ENCODE results near the gene CXCR5. TPM values are rescaled to one million over a fixed set of nuclear protein-coding genes. Genes with fewer than 3 reads are reported as not detected.
A peak's percentile ranks its signal among the peaks of the same experiment; 100 is the strongest.

Gene CXCR5
- total and polyA plus RNA-seq, 10 of the 15 experiments (the other 5 are each of a cell fraction or from before 2014, with no cell fraction given): 0.03 to 0.63 (median 0.25) TPM

DNA sequence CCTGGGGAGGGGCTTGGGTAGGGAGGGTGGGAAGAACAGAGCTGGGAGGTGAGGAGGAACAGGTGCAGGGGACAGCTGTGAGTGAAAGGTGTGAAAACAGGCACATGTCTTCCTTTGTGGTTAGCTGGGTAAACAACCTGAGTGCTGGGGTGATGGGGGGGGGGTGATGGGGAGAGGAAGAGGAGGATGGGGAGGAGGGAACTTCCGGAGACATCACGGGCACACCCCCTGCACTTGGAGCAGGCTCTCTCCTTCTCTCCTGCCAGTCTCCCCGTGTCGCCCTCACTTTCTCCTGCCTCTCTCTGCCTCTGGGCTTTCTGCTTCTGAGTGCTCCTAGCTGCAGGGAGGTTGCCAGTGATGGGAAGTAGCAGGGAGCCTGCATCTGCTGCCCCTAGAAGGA lies 8.8 kb downstream of the CXCR5 start:
- ChIA-PET SMC1A (ENCODE audit: uncharacterized antibody, unreplicated experiment) (interaction anchor here (0.7 to 1.6 kb wide), 4 partner anchors 9 to 103 kb away, joined by 5 to 6 read pairs (median 5); partner anchors contain the start of gene CXCR5), CTCF (interaction anchor here (0.9 to 1.0 kb wide), 2 partner anchors 19 to 37 kb away, joined by 3 read pairs; no protein-coding TSS in a partner anchor), POLR2A (interaction anchor here (0.6 to 2.0 kb wide), 5 partner anchors 9 to 314 kb away, joined by 3 to 12 read pairs (median 8); partner anchors contain the start of gene CXCR5), RAD21 (ENCODE audit: unreplicated experiment) (interaction anchor here (0.6 to 2.4 kb wide), 11 partner anchors 9 to 885 kb away, joined by 3 to 12 read pairs (median 4); partner anchors contain the start of genes CXCR5 and DDX6)
- H3K27ac ChIP-seq (ENCODE audit: control insufficient read depth, insufficient read depth): no peak overlapping the region
- H3K4me1 ChIP-seq (ENCODE audit: control insufficient read depth, insufficient read depth, low read length): peaks cover 48% of the 10 kb centered on the region
- peak; percentile 25 for ATAC-seq
- FAIRE-seq: no peak
- H3K27me3 ChIP-seq (replicated peaks in 1 of 2; ENCODE audit: control insufficient read depth in 2 of 2, insufficient read depth in 2 of 2, low read length in 1 of 2): no peaks in the 10 kb centered on the region; a peak in 2 of 4 replicates
- H3K79me2 ChIP-seq (ENCODE audit: control insufficient read depth, insufficient read depth, low read length): no peaks in the 10 kb centered on the region
- intact Hi-C loops (cut with micrococcal nuclease; ENCODE audit: unreplicated experiment): no loop called here
- 0% methylated on average over 4 of the region's 4 CpGs for WGBS (ENCODE audit: insufficient coverage, insufficient replicate concordance, low lambda C conversion rate, missing lambda C conversion rate)
- no TSS peak for BruUV-seq (replicated peaks)
- H3K4me3 ChIP-seq: no peak overlapping the region
- no peaks in the 10 kb centered on the region for H4K20me1 ChIP-seq (ENCODE audit: control insufficient read depth, insufficient read depth)
- no peaks in the 10 kb centered on the region for H3K9me3 ChIP-seq (replicated peaks; ENCODE audit: control insufficient read depth, insufficient read depth, low read length)
- no peaks in the 10 kb centered on the region; a peak in 1 of 4 replicates for H3K36me3 ChIP-seq (ENCODE audit: control insufficient read depth in 2 of 2, insufficient read depth in 2 of 2, low read length in 1 of 2)
- H2AFZ ChIP-seq (ENCODE audit: control insufficient read depth, low read depth, low read length): no peak overlapping the region
- no peak overlapping the region for H3K9ac ChIP-seq (ENCODE audit: control insufficient read depth, insufficient read depth, low read length)
- no peak for DNase-seq (ENCODE audit: low read depth, low spot score)
- in situ Hi-C loops (cut with MboI): no loop called here
- H3K4me2 ChIP-seq (ENCODE audit: control insufficient read depth, insufficient read depth): peak overlapping the region; percentile 41
- TF ChIP-seq IKZF2 (IDR thresholded peaks at IDR 0.05) (peak; percentile 39 to 57; a peak in 2 of 4 replicates), CREB1 (IDR thresholded peaks at IDR 0.05; ENCODE audit: low read depth) (no peak), RUNX3 (IDR thresholded peaks at IDR 0.05; ENCODE audit: low read length) (peak; percentile 78), TCF12 (IDR thresholded peaks at IDR 0.05; ENCODE audit: low read depth, low read length) (peak; percentile 93), ZZZ3 (IDR thresholded peaks at IDR 0.05; ENCODE audit: control insufficient read depth, insufficient read length, low read depth) (no peak), BHLHE40 (IDR thresholded peaks at IDR 0.05; ENCODE audit: borderline replicate concordance in 1 of 2, low read depth in 2 of 2, low read length in 1 of 2) (peak; percentile 78 to 85; a peak in 2 of 4 replicates), TCF3 (IDR thresholded peaks at IDR 0.05; ENCODE audit: borderline replicate concordance, insufficient read depth, low read depth, low read length) (peak; percentile 83; the same call in 1 of the 2 replicates), ATF7 (IDR thresholded peaks at IDR 0.05; ENCODE audit: low read depth) (0 out of 2 replicates have a peak, but pooled peaks have one; percentile 21), MEF2B (IDR thresholded peaks at IDR 0.05; ENCODE audit: partially characterized antibody, poor library complexity, severe bottlenecking) (no peak), EP300 (IDR thresholded peaks at IDR 0.05; ENCODE audit: borderline replicate concordance in 1 of 2, control insufficient read depth in 1 of 2, low read depth in 2 of 2, low read length in 2 of 2) (peak in 1 of 2 experiments; percentile 50; a peak in 1 of 4 replicates), POLR2A (IDR thresholded peaks at IDR 0.05; ENCODE audit: low read depth, low read length) (peak; percentile 42; the same call in 1 of the 2 replicates), NFYA (IDR thresholded peaks at IDR 0.05; ENCODE audit: borderline replicate concordance, low read depth, low read length) (no peak), MXI1 (IDR thresholded peaks at IDR 0.05; ENCODE audit: low read depth, low read length) (0 out of 2 replicates have a peak, but pooled peaks have one; percentile 42)
- TF ChIP-seq, protein P1, sequence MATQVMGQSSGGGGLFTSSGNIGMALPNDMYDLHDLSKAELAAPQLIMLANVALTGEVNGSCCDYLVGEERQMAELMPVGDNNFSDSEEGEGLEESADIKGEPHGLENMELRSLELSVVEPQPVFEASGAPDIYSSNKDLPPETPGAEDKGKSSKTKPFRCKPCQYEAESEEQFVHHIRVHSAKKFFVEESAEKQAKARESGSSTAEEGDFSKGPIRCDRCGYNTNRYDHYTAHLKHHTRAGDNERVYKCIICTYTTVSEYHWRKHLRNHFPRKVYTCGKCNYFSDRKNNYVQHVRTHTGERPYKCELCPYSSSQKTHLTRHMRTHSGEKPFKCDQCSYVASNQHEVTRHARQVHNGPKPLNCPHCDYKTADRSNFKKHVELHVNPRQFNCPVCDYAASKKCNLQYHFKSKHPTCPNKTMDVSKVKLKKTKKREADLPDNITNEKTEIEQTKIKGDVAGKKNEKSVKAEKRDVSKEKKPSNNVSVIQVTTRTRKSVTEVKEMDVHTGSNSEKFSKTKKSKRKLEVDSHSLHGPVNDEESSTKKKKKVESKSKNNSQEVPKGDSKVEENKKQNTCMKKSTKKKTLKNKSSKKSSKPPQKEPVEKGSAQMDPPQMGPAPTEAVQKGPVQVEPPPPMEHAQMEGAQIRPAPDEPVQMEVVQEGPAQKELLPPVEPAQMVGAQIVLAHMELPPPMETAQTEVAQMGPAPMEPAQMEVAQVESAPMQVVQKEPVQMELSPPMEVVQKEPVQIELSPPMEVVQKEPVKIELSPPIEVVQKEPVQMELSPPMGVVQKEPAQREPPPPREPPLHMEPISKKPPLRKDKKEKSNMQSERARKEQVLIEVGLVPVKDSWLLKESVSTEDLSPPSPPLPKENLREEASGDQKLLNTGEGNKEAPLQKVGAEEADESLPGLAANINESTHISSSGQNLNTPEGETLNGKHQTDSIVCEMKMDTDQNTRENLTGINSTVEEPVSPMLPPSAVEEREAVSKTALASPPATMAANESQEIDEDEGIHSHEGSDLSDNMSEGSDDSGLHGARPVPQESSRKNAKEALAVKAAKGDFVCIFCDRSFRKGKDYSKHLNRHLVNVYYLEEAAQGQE (IDR thresholded peaks at IDR 0.05; ENCODE audit: low read depth, low read length): no peak
- TF ChIP-seq, protein P2, sequence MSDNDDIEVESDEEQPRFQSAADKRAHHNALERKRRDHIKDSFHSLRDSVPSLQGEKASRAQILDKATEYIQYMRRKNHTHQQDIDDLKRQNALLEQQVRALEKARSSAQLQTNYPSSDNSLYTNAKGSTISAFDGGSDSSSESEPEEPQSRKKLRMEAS (IDR thresholded peaks at IDR 0.05; ENCODE audit: low read depth, low read length): peak; percentile 21; the same call in 1 of the 2 replicates
- TF ChIP-seq, protein P3, sequence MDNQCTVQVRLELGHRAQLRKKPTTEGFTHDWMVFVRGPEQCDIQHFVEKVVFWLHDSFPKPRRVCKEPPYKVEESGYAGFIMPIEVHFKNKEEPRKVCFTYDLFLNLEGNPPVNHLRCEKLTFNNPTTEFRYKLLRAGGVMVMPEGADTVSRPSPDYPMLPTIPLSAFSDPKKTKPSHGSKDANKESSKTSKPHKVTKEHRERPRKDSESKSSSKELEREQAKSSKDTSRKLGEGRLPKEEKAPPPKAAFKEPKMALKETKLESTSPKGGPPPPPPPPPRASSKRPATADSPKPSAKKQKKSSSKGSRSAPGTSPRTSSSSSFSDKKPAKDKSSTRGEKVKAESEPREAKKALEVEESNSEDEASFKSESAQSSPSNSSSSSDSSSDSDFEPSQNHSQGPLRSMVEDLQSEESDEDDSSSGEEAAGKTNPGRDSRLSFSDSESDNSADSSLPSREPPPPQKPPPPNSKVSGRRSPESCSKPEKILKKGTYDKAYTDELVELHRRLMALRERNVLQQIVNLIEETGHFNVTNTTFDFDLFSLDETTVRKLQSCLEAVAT (IDR thresholded peaks at IDR 0.05): no peak
- TF ChIP-seq, protein P4, sequence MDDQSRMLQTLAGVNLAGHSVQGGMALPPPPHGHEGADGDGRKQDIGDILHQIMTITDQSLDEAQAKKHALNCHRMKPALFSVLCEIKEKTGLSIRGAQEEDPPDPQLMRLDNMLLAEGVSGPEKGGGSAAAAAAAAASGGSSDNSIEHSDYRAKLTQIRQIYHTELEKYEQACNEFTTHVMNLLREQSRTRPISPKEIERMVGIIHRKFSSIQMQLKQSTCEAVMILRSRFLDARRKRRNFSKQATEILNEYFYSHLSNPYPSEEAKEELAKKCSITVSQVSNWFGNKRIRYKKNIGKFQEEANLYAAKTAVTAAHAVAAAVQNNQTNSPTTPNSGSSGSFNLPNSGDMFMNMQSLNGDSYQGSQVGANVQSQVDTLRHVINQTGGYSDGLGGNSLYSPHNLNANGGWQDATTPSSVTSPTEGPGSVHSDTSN (IDR thresholded peaks at IDR 0.05; ENCODE audit: insufficient replicate concordance, low read depth, low read length): no peak
